HCT116 (cell line): ENCODE data around the gene LYST. TPM values are rescaled to one million over a fixed set of nuclear protein-coding genes. Genes with fewer than 3 reads are reported as not detected.

Experiments
- ATAC-seq: fragments of 200-7000 bp; cut with Tn5 transposase; 2 replicates; pipeline ENCODE4 v1.9.1; 2020; ENCODE audit warnings: mild to moderate bottlenecking, moderate library complexity
- BruUV-seq: library from RNA; stranded (reverse); fragments of 400-500 nt; replicated peaks from 2 replicates; lab custom pipeline; 2021; lab: Mats Ljungman, UMichigan
- CTCF ChIA-PET: fragments of 300-600 bp; sonication (Branson Sonifier 250); formaldehyde crosslinking; loops from one replicate; lab custom pipeline; 2021; ENCODE audit warnings: antibody characterized with exemption; lab: Charles Lee
- POLR2A ChIA-PET: fragments of 300-600, 350-600 bp; sonication (Branson Sonifier 250); formaldehyde crosslinking; loops from one replicate; lab custom pipeline; 2021; ENCODE audit warnings: antibody characterized with exemption; lab: Charles Lee
- RAD21 ChIA-PET, 2 experiments: fragments of 300-600 bp; sonication (Branson Sonifier 250); formaldehyde crosslinking; loops; one replicate each; lab custom pipeline; 2023; ENCODE audit warnings: low total read pairs in 2 of 2; ENCODE audit not compliant: uncharacterized antibody in 2 of 2, unreplicated experiment in 2 of 2, low non-redundant PET in 1 of 2; lab: Charles Lee
- DNase-seq: peaks from one replicate; pipeline ENCODE4 v3.0.0-alpha.2; 2010; ENCODE audit warnings: low read depth, low spot score
- H2AFZ ChIP-seq: fragments of 200-600 bp; shearing (Covaris generic), sonication (generic); 2 replicates; pipeline ENCODE4 v1.6.1; 2017; ENCODE audit warnings: low read depth, mixed run types, mixed read lengths, antibody characterized with exemption, low read length; ENCODE audit not compliant: poor library complexity, severe bottlenecking
- H3K27ac ChIP-seq: 2 replicates; pipeline ENCODE4 v1.5.1; 2012; ENCODE audit warnings: low read depth, low read length
- H3K27me3 ChIP-seq: fragments of 200-600 bp; sonication (generic); 2 replicates; pipeline ENCODE4 v1.6.1; 2016; ENCODE audit warnings: mixed run types, low read length, mixed read lengths; ENCODE audit not compliant: insufficient read depth
- H3K36me3 ChIP-seq, 2 experiments: fragments of 200-500 bp in 1 of 2; fragments of 200-600 bp in 1 of 2; sonication (Bioruptor generic) in 1 of 2; sonication (generic) in 1 of 2; 2 replicates each; pipeline versions ENCODE4 v1.5.1 to v1.6.1; 2014 to 2016; ENCODE audit warnings: low read length in 2 of 2, inconsistent platforms in 1 of 2, mixed read lengths in 1 of 2, mixed run types in 1 of 2; ENCODE audit not compliant: insufficient read depth in 2 of 2, control insufficient read depth in 1 of 2
- H3K4me1 ChIP-seq, 2 experiments: fragments of 200-600 bp in 1 of 2; sonication (generic) in 1 of 2; 2 replicates each; pipeline versions ENCODE4 v1.5.1 to v1.6.1; 2012 to 2017; ENCODE audit warnings: low read length in 2 of 2, inconsistent platforms in 1 of 2, mild to moderate bottlenecking in 1 of 2, mixed read lengths in 1 of 2, mixed run types in 1 of 2, moderate library complexity in 1 of 2; ENCODE audit not compliant: insufficient read depth in 2 of 2, control insufficient read depth in 1 of 2
- H3K4me2 ChIP-seq: fragments of 200-600 bp; sonication (generic); 2 replicates; pipeline ENCODE4 v1.6.1; 2017; ENCODE audit warnings: mixed run types, low read length, mixed read lengths
- H3K4me3 ChIP-seq, 2 experiments: fragments of 200-600 bp in 1 of 2; sonication (generic) in 1 of 2; replicated peaks in 1 of 2; 2 replicates each; pipeline ENCODE4 v1.5.1; 2011 to 2016; ENCODE audit warnings: low read length in 2 of 2, control low read depth in 1 of 2, low read depth in 1 of 2, mild to moderate bottlenecking in 1 of 2, mixed read lengths in 1 of 2, mixed run types in 1 of 2
- H3K79me2 ChIP-seq: fragments of 200-600 bp; sonication (generic); 2 replicates; pipeline ENCODE4 v1.6.1; 2017; ENCODE audit warnings: mild to moderate bottlenecking, mixed run types, low read length, moderate library complexity, mixed read lengths; ENCODE audit not compliant: insufficient read depth
- H3K9ac ChIP-seq: fragments of 200-600 bp; sonication (generic); 2 replicates; pipeline ENCODE4 v1.6.1; 2016; ENCODE audit warnings: low read length, mixed read lengths
- H3K9me2 ChIP-seq: fragments of 200-600 bp; sonication (generic), shearing (Covaris generic); 2 replicates; pipeline ENCODE4 v1.6.1; 2017; ENCODE audit warnings: mixed run types, mild to moderate bottlenecking, moderate library complexity; ENCODE audit not compliant: insufficient read depth
- H3K9me3 ChIP-seq, 2 experiments: fragments of 200-500 bp in 1 of 2; fragments of 200-600 bp in 1 of 2; sonication (Bioruptor generic) in 1 of 2; sonication (generic) in 1 of 2; 2 replicates each; pipeline ENCODE4 v1.6.1; 2014 to 2017; ENCODE audit warnings: low read length in 2 of 2, mixed read lengths in 2 of 2, inconsistent platforms in 1 of 2, low read depth in 1 of 2, mild to moderate bottlenecking in 1 of 2, mixed run types in 1 of 2, moderate library complexity in 1 of 2; ENCODE audit not compliant: control insufficient read depth in 1 of 2, insufficient read depth in 1 of 2
- H4K20me1 ChIP-seq: fragments of 200-600 bp; sonication (generic), shearing (Covaris generic); 2 replicates; pipeline ENCODE4 v1.6.1; 2017; ENCODE audit warnings: mixed run types, mild to moderate bottlenecking, moderate library complexity; ENCODE audit not compliant: insufficient read depth
- ATF3 ChIP-seq: IDR thresholded peaks from 2 replicates; pipeline ENCODE4 v1.6.1; 2012
- CEBPB ChIP-seq: IDR thresholded peaks from 2 replicates; pipeline ENCODE4 v1.6.1; 2012; ENCODE audit warnings: low read depth
- EGR1 ChIP-seq: IDR thresholded peaks from 2 replicates; pipeline ENCODE4 v1.6.1; 2012; ENCODE audit warnings: low read depth
- EZH2 ChIP-seq: fragments of 200-600 bp; sonication (generic); IDR thresholded peaks from 2 replicates; pipeline ENCODE4 v1.6.1; 2017; ENCODE audit warnings: antibody characterized with exemption, mixed run types
- FOSL1 ChIP-seq: IDR thresholded peaks from 2 replicates; pipeline ENCODE4 v1.6.1; 2012; ENCODE audit warnings: low read depth
- JUND ChIP-seq: IDR thresholded peaks from 2 replicates; pipeline ENCODE4 v1.6.1; 2012
- POLR2A ChIP-seq: IDR thresholded peaks from 2 replicates; pipeline ENCODE4 v1.7.0; 2011; ENCODE audit warnings: borderline replicate concordance; ENCODE audit not compliant: insufficient read depth, insufficient read length; ENCODE audit errors: extremely low read depth
- POLR2AphosphoS5 ChIP-seq: IDR thresholded peaks from 2 replicates; pipeline ENCODE4 v1.6.1; 2011; ENCODE audit warnings: mild to moderate bottlenecking, low read depth, low read length, moderate library complexity
- RAD21 ChIP-seq: IDR thresholded peaks from 2 replicates; pipeline ENCODE4 v1.6.1; 2012; ENCODE audit warnings: low read depth, mild to moderate bottlenecking
- SIN3A ChIP-seq: IDR thresholded peaks from 2 replicates; pipeline ENCODE4 v1.6.1; 2012; ENCODE audit warnings: low read depth
- SP1 ChIP-seq: IDR thresholded peaks from 2 replicates; pipeline ENCODE4 v1.6.1; 2012; ENCODE audit warnings: low read depth
- SRF ChIP-seq: IDR thresholded peaks from 2 replicates; pipeline ENCODE4 v1.6.1; 2012; ENCODE audit warnings: low read depth
- TCF7L2 ChIP-seq: IDR thresholded peaks from 2 replicates; pipeline ENCODE4 v1.7.0; 2011; ENCODE audit warnings: borderline replicate concordance, inconsistent platforms; ENCODE audit not compliant: insufficient read depth, insufficient read length; ENCODE audit errors: extremely low read depth
- YY1 ChIP-seq: IDR thresholded peaks from 2 replicates; pipeline ENCODE4 v1.6.1; 2011; ENCODE audit warnings: low read length, low read depth, moderate library complexity, mild to moderate bottlenecking; ENCODE audit not compliant: insufficient replicate concordance; ENCODE audit errors: extremely low read depth
- ZFX ChIP-seq: fragments of 450-650 bp; IDR thresholded peaks from 2 replicates; pipeline ENCODE4 v1.6.1; 2017
- intact Hi-C: fragments of 100-400 bp; cut with micrococcal nuclease; formaldehyde crosslinking; loops from 2 replicates; pipeline ENCODE4 v1.10.0; 2022
- total RNA-seq: library from RNA; stranded (reverse); gene quantifications from one replicate; pipeline ENCODE4 v1.2.1, GENCODE V29; 2021; ENCODE audit not compliant: unreplicated experiment
- TF ChIP-seq, protein P1 (sequence below), 3 experiments: fragments of 200-600 bp in 1 of 3; sonication (generic) in 1 of 3; IDR thresholded peaks in 2 of 3; conservative IDR thresholded peaks in 1 of 3; 2 replicates each; pipeline ENCODE4 v1.5.1; 2012 to 2017; ENCODE audit warnings: low read depth in 2 of 3, low read length in 2 of 3, antibody characterized with exemption in 1 of 3, borderline replicate concordance in 1 of 3, control low read depth in 1 of 3, mild to moderate bottlenecking in 1 of 3, mixed read lengths in 1 of 3, mixed run types in 1 of 3, moderate library complexity in 1 of 3; ENCODE audit not compliant: insufficient read depth in 1 of 3
- TF ChIP-seq, protein P2 (sequence below): IDR thresholded peaks from 2 replicates; pipeline ENCODE4 v1.6.1; 2012; ENCODE audit warnings: low read depth

The LYST gene
- total RNA-seq, 1 experiment from 2014 or later, result 6.6 TPM

DNA sequence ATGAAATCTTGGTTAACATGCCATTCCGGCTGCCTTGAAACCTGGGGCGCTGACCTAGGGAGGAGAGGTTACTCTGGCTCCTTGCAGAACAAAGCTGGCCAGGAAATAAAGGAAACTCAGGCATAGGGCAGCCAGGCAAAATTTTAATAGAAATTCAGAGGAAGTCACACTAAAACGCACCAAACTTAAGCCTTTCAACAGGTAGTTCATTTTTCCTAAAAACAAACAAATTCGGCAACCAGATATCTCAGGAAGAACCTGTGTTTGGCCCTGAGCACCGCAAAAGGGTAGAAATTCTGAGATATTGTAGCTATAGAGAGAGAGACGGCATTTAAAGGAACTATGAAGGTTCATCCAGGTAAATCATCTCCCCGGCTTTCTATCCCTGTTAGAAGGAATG, 13.1 kb downstream of the LYST start:
- Histone ChIP-seq H2AFZ (no peak overlapping the region), H3K36me3 (no peaks in the 10 kb centered on the region), H3K27me3 (no peaks in the 10 kb centered on the region), H3K9me3 (no peaks in the 10 kb centered on the region), H3K9me2 (no peaks in the 10 kb centered on the region), H4K20me1 (no peaks in the 10 kb centered on the region), H3K4me2 (no peak overlapping the region), H3K79me2 (no peaks in the 10 kb centered on the region; the same call in 1 of the 2 replicates), H3K4me3 (no peak overlapping the region), H3K9ac (no peak overlapping the region), H3K27ac (no peak overlapping the region), H3K4me1 (no peaks in the 10 kb centered on the region)
- CTCF ChIA-PET, result interaction anchor here (2.4 kb wide), 1 partner anchor 10 kb away, joined by 9 read pairs; no protein-coding TSS in a partner anchor
- DNase-seq (no peak), ATAC-seq (no peak)
- intact Hi-C loops, result no loop called here
- POLR2A ChIA-PET, result no interaction called here
- no TSS peak for BruUV-seq
- TF ChIP-seq, protein P1, sequence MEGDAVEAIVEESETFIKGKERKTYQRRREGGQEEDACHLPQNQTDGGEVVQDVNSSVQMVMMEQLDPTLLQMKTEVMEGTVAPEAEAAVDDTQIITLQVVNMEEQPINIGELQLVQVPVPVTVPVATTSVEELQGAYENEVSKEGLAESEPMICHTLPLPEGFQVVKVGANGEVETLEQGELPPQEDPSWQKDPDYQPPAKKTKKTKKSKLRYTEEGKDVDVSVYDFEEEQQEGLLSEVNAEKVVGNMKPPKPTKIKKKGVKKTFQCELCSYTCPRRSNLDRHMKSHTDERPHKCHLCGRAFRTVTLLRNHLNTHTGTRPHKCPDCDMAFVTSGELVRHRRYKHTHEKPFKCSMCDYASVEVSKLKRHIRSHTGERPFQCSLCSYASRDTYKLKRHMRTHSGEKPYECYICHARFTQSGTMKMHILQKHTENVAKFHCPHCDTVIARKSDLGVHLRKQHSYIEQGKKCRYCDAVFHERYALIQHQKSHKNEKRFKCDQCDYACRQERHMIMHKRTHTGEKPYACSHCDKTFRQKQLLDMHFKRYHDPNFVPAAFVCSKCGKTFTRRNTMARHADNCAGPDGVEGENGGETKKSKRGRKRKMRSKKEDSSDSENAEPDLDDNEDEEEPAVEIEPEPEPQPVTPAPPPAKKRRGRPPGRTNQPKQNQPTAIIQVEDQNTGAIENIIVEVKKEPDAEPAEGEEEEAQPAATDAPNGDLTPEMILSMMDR (IDR thresholded peaks at IDR 0.05 in 2 of 3, conservative IDR thresholded peaks at IDR 0.05 in 1 of 3; ENCODE audit: borderline replicate concordance in 1 of 3, insufficient read depth in 1 of 3, low read depth in 2 of 3, low read length in 2 of 3), result no peak
- no peak for TF ChIP-seq SP1
- no peak for TF ChIP-seq FOSL1
- TF ChIP-seq POLR2A, result no peak
- no peak for TF ChIP-seq ZFX
- no peak for TF ChIP-seq SRF
- no peak for TF ChIP-seq JUND
- no peak for TF ChIP-seq EZH2
- TF ChIP-seq, protein P2, sequence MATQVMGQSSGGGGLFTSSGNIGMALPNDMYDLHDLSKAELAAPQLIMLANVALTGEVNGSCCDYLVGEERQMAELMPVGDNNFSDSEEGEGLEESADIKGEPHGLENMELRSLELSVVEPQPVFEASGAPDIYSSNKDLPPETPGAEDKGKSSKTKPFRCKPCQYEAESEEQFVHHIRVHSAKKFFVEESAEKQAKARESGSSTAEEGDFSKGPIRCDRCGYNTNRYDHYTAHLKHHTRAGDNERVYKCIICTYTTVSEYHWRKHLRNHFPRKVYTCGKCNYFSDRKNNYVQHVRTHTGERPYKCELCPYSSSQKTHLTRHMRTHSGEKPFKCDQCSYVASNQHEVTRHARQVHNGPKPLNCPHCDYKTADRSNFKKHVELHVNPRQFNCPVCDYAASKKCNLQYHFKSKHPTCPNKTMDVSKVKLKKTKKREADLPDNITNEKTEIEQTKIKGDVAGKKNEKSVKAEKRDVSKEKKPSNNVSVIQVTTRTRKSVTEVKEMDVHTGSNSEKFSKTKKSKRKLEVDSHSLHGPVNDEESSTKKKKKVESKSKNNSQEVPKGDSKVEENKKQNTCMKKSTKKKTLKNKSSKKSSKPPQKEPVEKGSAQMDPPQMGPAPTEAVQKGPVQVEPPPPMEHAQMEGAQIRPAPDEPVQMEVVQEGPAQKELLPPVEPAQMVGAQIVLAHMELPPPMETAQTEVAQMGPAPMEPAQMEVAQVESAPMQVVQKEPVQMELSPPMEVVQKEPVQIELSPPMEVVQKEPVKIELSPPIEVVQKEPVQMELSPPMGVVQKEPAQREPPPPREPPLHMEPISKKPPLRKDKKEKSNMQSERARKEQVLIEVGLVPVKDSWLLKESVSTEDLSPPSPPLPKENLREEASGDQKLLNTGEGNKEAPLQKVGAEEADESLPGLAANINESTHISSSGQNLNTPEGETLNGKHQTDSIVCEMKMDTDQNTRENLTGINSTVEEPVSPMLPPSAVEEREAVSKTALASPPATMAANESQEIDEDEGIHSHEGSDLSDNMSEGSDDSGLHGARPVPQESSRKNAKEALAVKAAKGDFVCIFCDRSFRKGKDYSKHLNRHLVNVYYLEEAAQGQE, result no peak
- no peak for TF ChIP-seq EGR1
- no peak for TF ChIP-seq ATF3
- TF ChIP-seq RAD21, result no peak
- no peak for TF ChIP-seq CEBPB
- TF ChIP-seq SIN3A, result no peak
- TF ChIP-seq YY1, result no peak
- TF ChIP-seq POLR2AphosphoS5, result no peak
- TF ChIP-seq TCF7L2, result no peak
- RAD21 ChIA-PET, result no interaction called here
